Esophagus squamous epithelium (tissue), 4 donors: ENCODE data around the gene NMUR1.

Source experiments
- CTCF ChIP-seq, 6 experiments: fragments of 450-650 bp in 4 of 6; fragments of 200-600 bp in 2 of 6; sonication (generic) in 2 of 6; IDR thresholded peaks; one replicate each; pipeline ENCODE4 v1.5.1; 2016 to 2019; ENCODE audit warnings: antibody characterized with exemption in 6 of 6, mild to moderate bottlenecking in 4 of 6, moderate library complexity in 4 of 6
- POLR2A ChIP-seq, 4 donors: fragments of 450-650 bp; IDR thresholded peaks; one replicate each; pipeline ENCODE4 v1.6.1; 2017; ENCODE audit warnings: antibody characterized with exemption in 4 of 4, mild to moderate bottlenecking in 4 of 4, moderate library complexity in 3 of 4

- no peak for TF ChIP-seq CTCF (IDR thresholded peaks at IDR 0.05)
- no peak for TF ChIP-seq POLR2A (IDR thresholded peaks at IDR 0.05)
Measured at GRCh38 chr2:231554327-231554726, 24.1 kb upstream of the NMUR1 start.
